Testis (tissue), 3 donors: Measurements from ENCODE around the gene KCNG4. TPM values are rescaled to one million over a fixed set of nuclear protein-coding genes. Genes with fewer than 3 reads are reported as not detected.
A peak's percentile ranks its signal among the peaks of the same experiment; 100 is the strongest.

Source experiments
- DNase-seq: peaks from one replicate; pipeline ENCODE4 v3.0.0-alpha.2; 2019
- H3K27ac ChIP-seq, 2 donors: fragments of 200-600 bp; sonication (generic); one replicate each; pipeline ENCODE4 v1.5.1; 2019
- H3K27me3 ChIP-seq: fragments of 200-600 bp; sonication (generic); one replicate; pipeline ENCODE4 v1.5.1; 2019
- H3K36me3 ChIP-seq: fragments of 200-600 bp; sonication (generic); one replicate; pipeline ENCODE4 v1.5.1; 2017; ENCODE audit warnings: low read depth; ENCODE audit errors: missing control alignments
- H3K4me1 ChIP-seq: fragments of 200-600 bp; sonication (generic); one replicate; pipeline ENCODE4 v1.5.1; 2019
- H3K4me3 ChIP-seq, 2 donors: fragments of 200-600 bp; sonication (generic); one replicate each; pipeline ENCODE4 v1.5.1; 2017 to 2019
- H3K9me3 ChIP-seq: fragments of 200-600 bp; sonication (generic); one replicate; pipeline ENCODE4 v1.5.1; 2017
- POLR2A ChIP-seq: fragments of 450-650 bp; IDR thresholded peaks from one replicate; pipeline ENCODE4 v1.6.1; 2017; ENCODE audit warnings: antibody characterized with exemption, mild to moderate bottlenecking, moderate library complexity
- WGBS, 2 donors: methylation state at CpG; one replicate each; pipeline ENCODE4 v1.1.5; 2018; 5-methylcytosine and 5-hydroxymethylcytosine counted together
- intact Hi-C: fragments of 100-400 bp; cut with DNase I; formaldehyde crosslinking; loops from one replicate; pipeline ENCODE4 v1.15.1; 2023; ENCODE audit warnings: low total_unique reads
- polyA plus RNA-seq: library from polyadenylated mRNA; stranded (reverse); fragments of 350-450 nt; fragmentation: Illumina TruSeq; extraction: RNeasy Lipid Tissue Mini Kit (QIAGEN cat#74804); gene quantifications from one replicate; pipeline ENCODE4 v1.2.3, GENCODE V29; 2014; ENCODE audit warnings: low read depth, low replicate concordance; ENCODE audit not compliant: insufficient read depth
- total RNA-seq, 2 donors: library from RNA; depleted of rRNA; stranded (reverse); fragments of >200 nt; gene quantifications; one replicate each; pipeline ENCODE4 v1.2.3, GENCODE V29; 2016
- TF ChIP-seq, protein P1 (sequence below), 3 experiments: fragments of 450-650 bp in 2 of 3; fragments of 200-600 bp in 1 of 3; sonication (generic) in 1 of 3; IDR thresholded peaks; one replicate each; pipeline ENCODE4 v1.5.1; 2016 to 2019; ENCODE audit warnings: antibody characterized with exemption in 3 of 3, mild to moderate bottlenecking in 2 of 3, moderate library complexity in 1 of 3

The KCNG4 gene
- total and polyA plus RNA-seq, 3 donors from 2014 or later: 0.06 to 0.08 TPM; not detected in 1

DNA sequence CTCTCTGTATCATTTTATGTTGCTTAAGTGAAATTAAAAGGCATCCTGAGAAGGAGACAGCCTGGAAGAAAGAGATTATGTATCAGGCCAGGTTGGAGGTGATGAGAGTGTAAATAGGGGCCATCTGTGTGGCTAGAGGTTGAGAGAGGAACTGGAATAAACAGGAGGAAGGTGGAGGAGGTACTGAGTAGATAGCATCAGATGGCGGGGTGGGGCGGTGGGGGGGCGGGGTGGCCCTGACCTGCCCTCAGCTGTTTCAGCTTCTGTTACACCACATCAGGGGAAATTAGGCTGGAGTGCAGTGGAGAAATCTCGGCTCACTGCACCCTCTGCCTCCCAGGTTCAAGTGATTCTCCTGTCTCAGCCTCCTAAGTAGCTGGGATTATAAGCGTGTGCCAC lies 6.9 kb upstream of the KCNG4 start:
- no peak overlapping the region for H3K4me3 ChIP-seq
- DNase-seq: no peak
- TF ChIP-seq, protein P1, sequence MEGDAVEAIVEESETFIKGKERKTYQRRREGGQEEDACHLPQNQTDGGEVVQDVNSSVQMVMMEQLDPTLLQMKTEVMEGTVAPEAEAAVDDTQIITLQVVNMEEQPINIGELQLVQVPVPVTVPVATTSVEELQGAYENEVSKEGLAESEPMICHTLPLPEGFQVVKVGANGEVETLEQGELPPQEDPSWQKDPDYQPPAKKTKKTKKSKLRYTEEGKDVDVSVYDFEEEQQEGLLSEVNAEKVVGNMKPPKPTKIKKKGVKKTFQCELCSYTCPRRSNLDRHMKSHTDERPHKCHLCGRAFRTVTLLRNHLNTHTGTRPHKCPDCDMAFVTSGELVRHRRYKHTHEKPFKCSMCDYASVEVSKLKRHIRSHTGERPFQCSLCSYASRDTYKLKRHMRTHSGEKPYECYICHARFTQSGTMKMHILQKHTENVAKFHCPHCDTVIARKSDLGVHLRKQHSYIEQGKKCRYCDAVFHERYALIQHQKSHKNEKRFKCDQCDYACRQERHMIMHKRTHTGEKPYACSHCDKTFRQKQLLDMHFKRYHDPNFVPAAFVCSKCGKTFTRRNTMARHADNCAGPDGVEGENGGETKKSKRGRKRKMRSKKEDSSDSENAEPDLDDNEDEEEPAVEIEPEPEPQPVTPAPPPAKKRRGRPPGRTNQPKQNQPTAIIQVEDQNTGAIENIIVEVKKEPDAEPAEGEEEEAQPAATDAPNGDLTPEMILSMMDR (IDR thresholded peaks at IDR 0.05): no peak
- no peak for TF ChIP-seq POLR2A
- no peaks in the 10 kb centered on the region for H3K36me3 ChIP-seq
- H3K27me3 ChIP-seq: no peaks in the 10 kb centered on the region
- no peaks in the 10 kb centered on the region for H3K4me1 ChIP-seq
- no peak overlapping the region for H3K27ac ChIP-seq
- WGBS, 2 donors: 74 to 75% methylated on average over 5 of the region's 5 CpGs
- H3K9me3 ChIP-seq: no peaks in the 10 kb centered on the region
- intact Hi-C loops: no loop called here

DNA sequence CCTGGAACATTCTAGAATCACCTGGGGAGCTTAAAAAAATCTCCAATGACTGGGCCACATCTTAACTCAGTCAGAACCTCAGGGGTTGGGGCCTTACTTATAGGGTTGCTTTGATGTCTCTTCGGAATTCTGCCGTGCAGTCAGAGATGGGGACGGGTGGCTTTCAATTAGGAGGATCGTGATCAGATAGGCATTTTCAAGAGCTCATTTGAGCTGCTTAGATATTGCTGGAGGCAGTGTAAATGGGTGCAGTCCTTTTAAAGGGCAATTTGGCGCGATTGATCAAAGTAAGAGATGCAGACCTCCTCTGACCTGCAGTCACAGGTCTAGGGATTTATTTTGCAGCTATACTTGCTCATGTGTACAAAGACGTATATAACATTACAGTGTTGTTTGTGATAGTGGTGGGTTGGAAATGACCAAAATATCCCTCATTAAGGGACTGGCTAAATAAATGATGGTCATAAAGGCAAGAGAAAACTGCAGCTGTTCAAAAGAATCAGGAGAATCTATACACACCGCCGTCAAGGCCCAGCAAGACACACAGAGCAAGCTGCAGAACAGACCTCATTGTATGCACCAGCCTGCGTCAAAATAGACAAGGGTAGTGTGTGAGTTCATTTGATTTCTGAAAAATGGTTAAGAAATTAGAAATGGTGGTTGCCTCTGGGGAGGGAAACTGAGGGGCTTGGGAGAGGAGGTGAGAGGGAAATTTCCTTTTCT lies 6.3 kb upstream of the KCNG4 start:
- DNase-seq: no peak
- no peaks in the 10 kb centered on the region for H3K27me3 ChIP-seq
- no peaks in the 10 kb centered on the region for H3K4me1 ChIP-seq
- no peaks in the 10 kb centered on the region for H3K9me3 ChIP-seq
- H3K27ac ChIP-seq: no peak overlapping the region
- H3K4me3 ChIP-seq: no peak overlapping the region
- 89 to 90% methylated on average over 10 of the region's 10 CpGs for WGBS, 2 donors
- TF ChIP-seq POLR2A: no peak
- TF ChIP-seq, protein P1 (IDR thresholded peaks at IDR 0.05): no peak
- no peaks in the 10 kb centered on the region for H3K36me3 ChIP-seq
- intact Hi-C loops: no loop called here

DNA sequence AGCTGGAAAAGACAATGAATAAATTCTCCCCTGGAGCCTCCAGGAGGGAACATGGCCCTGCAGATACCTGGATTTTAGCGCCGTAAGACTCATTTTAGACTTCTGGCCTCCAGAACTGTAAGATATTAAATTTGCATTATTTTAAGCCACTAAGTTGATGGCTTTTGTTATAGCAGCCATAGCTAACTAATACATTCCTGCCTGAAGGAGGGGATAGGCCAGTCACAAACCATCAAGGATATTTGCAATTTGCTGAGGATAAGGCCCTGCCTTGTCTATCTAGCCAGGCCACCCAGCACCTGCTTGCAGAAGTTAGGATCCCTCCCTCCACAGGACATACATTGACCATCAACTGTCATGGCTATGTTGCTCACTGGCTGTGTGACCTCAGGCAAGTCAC lies 4.9 kb upstream of the KCNG4 start:
- Histone ChIP-seq H3K27ac (no peak overlapping the region), H3K4me1 (peaks cover 4% of the 10 kb centered on the region), H3K27me3 (no peaks in the 10 kb centered on the region), H3K4me3 (no peak overlapping the region), H3K9me3 (no peaks in the 10 kb centered on the region), H3K36me3 (no peaks in the 10 kb centered on the region)
- WGBS, 2 donors: 89 to 100% methylated on average over 2 of the region's 2 CpGs
- intact Hi-C loops: no loop called here
- no peak for DNase-seq
- no peak for TF ChIP-seq POLR2A
- TF ChIP-seq, protein P1 (IDR thresholded peaks at IDR 0.05): no peak

DNA sequence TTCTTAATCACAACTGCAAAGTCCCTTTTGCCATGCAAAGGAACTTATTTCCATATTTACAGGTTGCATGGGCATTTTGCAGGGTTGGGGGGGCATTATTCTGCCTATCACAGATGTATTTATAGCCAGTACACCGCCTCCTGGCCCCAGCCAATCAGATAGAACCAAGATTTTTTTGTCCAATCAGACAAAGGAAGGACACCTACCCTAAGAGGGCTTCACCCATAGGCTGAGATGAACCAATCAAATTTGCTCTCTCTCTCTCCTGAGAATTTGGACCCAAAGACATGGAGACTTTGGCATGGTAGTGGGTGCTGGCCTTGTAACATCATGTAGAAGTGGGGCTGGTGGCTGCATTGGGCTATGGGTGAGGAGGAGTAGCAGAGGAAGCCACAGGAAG lies 3.9 kb upstream of the KCNG4 start:
- WGBS, 2 donors: 87 to 92% methylated on average over 1 of the region's 1 CpG
- no peak overlapping the region for H3K27ac ChIP-seq

More for the DNA sequence above, 3.9 kb upstream of the KCNG4 start:
- no peaks in the 10 kb centered on the region for H3K36me3 ChIP-seq
- peak; percentile 34 for DNase-seq
- H3K4me1 ChIP-seq: peaks cover 4% of the 10 kb centered on the region
- intact Hi-C loops: no loop called here
- H3K9me3 ChIP-seq: no peaks in the 10 kb centered on the region
- H3K27me3 ChIP-seq: no peaks in the 10 kb centered on the region
- no peak for TF ChIP-seq POLR2A
- TF ChIP-seq, protein P1 (IDR thresholded peaks at IDR 0.05): no peak
- H3K4me3 ChIP-seq: no peak overlapping the region
